Inflammatory macrophage (primary cell): ENCODE measurements around the gene SERPINF2.
A peak's percentile ranks its signal among the peaks of the same experiment; 100 is the strongest.
"Not testable (repeated sequence)": the region's sequence is repeated elsewhere in the genome, so short reads cannot be mapped to it uniquely, and the experiment has no call there.

ENCODE experiments used
- DNase-seq, 2 donors: peaks; one replicate each; pipeline ENCODE4 v3.0.0-alpha.2; 2020 to 2022

Gene SERPINF2

GRCh38 chr17:1762901-1763898 is 20.5 kb downstream of the SERPINF2 start:
- peak; percentile 21 to 37 for DNase-seq

- peak; percentile 55 to 62 for DNase-seq
These were observed 21.6 kb downstream of the SERPINF2 start for GRCh38 chr17:1764284-1764683.

- DNase-seq = not testable (repeated sequence)
These were observed 22.0 kb downstream of the SERPINF2 start for GRCh38 chr17:1764705-1765104.

GRCh38 chr17:1765576-1765975 is 22.9 kb downstream of the SERPINF2 start:
- no peak for DNase-seq

DNA sequence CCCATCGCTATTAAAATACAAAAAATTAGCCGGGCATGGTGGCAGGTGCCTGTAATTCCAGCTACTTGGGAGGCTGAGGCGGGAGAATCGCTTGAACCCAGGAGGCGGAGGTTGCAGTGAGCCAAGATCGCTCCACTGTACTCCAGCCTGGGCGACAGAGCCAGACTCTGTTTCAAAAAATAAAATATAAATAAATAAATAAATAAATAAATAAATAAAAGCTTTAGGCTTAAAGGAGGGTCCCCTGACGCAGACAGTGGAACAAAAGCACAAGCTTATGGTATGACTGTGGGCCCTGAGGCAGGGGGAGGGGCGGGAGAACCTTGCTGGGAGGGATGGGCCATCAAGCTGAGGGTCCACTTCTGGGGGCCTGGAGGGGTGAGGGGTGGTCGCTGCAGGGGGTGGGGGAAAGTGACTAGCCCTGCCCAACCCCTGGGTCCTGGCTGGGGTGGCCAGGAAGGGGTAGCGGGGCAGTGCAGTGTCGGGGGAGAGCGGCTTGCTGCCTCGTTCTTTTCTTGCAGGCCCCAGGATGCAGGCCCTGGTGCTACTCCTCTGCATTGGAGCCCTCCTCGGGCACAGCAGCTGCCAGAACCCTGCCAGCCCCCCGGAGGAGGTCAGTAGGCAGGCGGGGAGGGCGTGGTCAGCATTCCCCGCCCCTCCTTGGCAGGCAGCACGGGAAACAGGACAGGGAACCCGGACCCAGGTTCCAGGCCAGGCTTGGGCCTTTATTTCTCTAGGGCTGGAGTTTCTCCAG is 23.9 kb downstream of the SERPINF2 start:
- DNase-seq = no peak

GRCh38 chr17:1767358-1767757 is 24.7 kb downstream of the SERPINF2 start:
- DNase-seq = no peak

DNA sequence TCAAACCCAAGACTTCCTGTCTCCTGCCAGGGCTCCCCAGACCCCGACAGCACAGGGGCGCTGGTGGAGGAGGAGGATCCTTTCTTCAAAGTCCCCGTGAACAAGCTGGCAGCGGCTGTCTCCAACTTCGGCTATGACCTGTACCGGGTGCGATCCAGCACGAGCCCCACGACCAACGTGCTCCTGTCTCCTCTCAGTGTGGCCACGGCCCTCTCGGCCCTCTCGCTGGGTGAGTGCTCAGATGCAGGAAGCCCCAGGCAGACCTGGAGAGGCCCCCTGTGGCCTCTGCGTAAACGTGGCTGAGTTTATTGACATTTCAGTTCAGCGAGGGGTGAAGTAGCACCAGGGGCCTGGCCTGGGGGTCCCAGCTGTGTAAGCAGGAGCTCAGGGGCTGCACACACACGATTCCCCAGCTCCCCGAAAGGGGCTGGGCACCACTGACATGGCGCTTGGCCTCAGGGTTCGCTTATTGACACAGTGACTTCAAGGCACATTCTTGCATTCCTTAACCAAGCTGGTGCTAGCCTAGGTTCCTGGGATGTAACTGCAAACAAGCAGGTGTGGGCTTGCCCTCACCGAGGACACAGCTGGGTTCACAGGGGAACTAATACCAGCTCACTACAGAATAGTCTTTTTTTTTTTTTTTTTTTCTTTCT is 27.3 kb downstream of the SERPINF2 start:
- DNase-seq = no peak

DNA sequence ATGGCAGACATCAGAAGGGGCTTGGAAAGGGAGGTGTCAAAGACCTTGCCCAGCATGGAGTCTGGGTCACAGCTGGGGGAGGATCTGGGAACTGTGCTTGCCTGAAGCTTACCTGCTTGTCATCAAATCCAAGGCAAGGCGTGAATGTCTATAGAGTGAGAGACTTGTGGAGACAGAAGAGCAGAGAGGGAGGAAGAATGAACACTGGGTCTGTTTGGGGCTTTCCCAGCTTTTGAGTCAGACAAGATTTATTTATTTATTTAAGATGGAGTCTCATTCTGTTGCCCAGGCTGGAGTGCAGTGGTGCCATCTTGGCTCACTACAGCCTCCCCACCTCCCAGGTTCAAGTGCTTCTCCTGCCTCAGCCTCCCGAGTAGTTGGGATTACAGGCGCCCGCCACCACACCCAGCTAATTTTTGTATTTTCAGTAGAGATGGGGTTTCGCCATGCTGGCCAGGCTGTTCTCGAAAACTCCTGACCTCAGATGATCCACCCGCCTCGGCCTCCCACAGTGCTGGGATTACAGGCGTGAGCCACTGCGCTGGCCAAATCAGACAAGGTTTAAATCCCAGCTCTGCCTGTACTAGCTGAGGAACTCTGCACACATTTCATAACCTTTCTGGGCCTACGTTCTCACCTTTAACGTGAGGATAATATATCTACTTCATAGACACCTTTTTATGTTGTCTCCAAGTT is 30.5 kb downstream of the SERPINF2 start:
- not testable (repeated sequence) for DNase-seq

GRCh38 chr17:1773696-1774181 is 31.1 kb downstream of the SERPINF2 start:
- DNase-seq = no peak

- DNase-seq = no peak
These were observed 31.9 kb downstream of the SERPINF2 start for GRCh38 chr17:1774390-1775176.

DNA sequence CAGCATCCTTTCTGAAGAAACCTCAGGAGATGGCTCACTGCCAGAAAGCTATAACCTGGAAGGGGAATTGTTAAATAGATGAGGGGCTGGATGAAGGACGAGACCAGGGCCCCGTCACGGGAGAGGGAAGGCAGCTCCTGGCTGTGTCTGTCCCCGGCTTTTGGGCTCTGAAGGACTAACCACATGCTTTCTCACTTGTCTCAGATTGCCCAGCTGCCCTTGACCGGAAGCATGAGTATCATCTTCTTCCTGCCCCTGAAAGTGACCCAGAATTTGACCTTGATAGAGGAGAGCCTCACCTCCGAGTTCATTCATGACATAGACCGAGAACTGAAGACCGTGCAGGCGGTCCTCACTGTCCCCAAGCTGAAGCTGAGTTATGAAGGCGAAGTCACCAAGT is 33.7 kb downstream of the SERPINF2 start:
- DNase-seq = no peak

GRCh38 chr17:1776857-1777256 is 34.2 kb downstream of the SERPINF2 start:
- DNase-seq = no peak

DNA sequence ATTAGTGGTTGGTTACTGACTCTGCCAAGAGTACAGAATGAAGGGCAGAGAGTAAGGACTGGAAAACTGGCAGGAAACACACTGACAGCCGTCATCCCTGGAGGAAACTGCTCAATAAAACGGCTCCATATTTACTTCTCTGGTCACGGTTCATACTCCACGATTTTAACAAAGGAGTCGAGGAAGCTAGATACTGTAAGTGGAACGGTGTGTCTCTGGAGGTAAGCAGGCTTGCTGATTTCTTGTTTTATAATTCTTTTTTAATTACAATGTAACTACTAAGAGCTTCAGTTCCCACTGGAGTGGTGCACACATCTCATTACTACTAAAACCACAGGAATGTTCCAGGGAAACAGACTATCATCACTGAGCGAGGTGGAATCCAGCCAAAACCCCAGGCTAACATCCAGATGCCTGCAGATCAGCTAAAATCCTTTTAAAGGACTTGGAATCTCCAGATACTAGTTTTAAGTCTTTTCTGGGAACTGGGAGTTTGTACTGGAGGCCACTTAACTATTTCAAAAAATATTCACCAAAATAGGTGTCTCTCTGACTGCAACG is 37.0 kb downstream of the SERPINF2 start:
- DNase-seq = no peak

- DNase-seq = no peak
These were observed 39.5 kb downstream of the SERPINF2 start for GRCh38 chr17:1782171-1782567.

DNA sequence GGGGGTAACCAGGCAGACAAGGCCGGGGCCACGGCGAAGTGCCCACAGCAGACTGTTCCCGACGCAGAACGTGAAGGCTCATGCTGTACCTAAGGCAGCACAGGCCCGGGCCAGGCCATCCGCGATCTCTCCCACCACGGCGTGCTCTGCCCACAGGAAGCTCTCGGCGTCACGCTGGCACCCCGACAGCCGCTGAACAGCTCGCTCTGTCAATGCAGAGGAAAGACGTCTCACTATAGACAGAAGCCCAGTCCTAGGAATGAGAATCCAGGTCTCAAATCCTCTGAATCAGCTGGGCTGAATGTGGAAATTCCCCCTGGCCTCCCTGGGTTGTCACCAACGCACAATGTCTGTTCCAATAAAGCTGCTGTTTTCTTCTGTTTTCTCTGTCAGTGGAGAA is 40.6 kb downstream of the SERPINF2 start:
- DNase-seq = peak in 1 of 2 donors; percentile 46

GRCh38 chr17:1783834-1784611 is 41.4 kb downstream of the SERPINF2 start:
- DNase-seq = peak; percentile 82 to 84

DNA sequence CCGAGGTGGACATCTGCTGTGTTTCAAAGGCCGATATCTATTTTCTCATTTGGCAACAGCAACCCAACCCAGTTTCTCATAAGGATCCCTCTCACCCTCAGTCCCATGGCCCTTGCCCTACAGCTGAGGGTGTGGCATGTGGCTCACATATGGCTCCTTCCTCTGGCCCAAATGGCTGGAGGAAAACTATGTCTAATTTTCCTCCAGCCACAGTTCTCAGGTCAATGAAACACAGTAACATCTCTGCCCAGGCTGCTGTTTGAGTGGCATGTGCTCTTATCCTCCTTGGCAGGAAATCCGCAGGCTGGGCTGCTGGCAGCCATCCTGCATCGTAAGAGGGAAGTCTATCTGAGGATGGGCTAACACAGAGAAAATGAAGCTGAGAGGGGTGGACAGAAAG is 43.3 kb downstream of the SERPINF2 start:
- DNase-seq = peak in 1 of 2 donors; percentile 8

- no peak for DNase-seq
These were observed 44.0 kb downstream of the SERPINF2 start for GRCh38 chr17:1786708-1787107.

- no peak for DNase-seq
These were observed 44.7 kb downstream of the SERPINF2 start for GRCh38 chr17:1787301-1787902.

GRCh38 chr17:1789936-1790335 is 47.3 kb downstream of the SERPINF2 start:
- peak in 1 of 2 donors; percentile 10 for DNase-seq
